ENCODE measurements around the gene ABHD16A.

ABHD16A gene

GRCh38 chr6:31642798-31643570, 60.1 kb downstream of the ABHD16A start:
- DNase-seq (ENCODE audit: low spot score), result no peak
- FAIRE-seq, result no peak

GRCh38 chr6:31641370-31641769, 61.8 kb downstream of the ABHD16A start:
- DNase-seq (ENCODE audit: low spot score) (no peak), FAIRE-seq (no peak)

- no peak for DNase-seq (ENCODE audit: low spot score)
- FAIRE-seq, result no peak
Measured at GRCh38 chr6:31640612-31641011, 62.5 kb downstream of the ABHD16A start.

- DNase-seq (ENCODE audit: low spot score) (no peak), FAIRE-seq (no peak)
Measured at GRCh38 chr6:31639449-31639861, 63.7 kb downstream of the ABHD16A start.

- FAIRE-seq, result no peak
- DNase-seq (ENCODE audit: low spot score), result no peak
Measured at GRCh38 chr6:31639043-31639442, 64.1 kb downstream of the ABHD16A start.

Data from RCC 7860 (cell line).